A673 (cell line): ENCODE results near the gene HTR5A.

Experiments
- CTCF ChIP-seq: fragments of 300-800, 200-600 bp; sonication (generic); conservative IDR thresholded peaks from 2 replicates; pipeline ENCODE4 v1.5.1; 2017; ENCODE audit warnings: low read depth, mild to moderate bottlenecking, antibody characterized with exemption, low read length, moderate library complexity, mixed read lengths
- EZH2 ChIP-seq: fragments of 200-600 bp; sonication (generic); IDR thresholded peaks from 2 replicates; pipeline ENCODE4 v1.6.1; 2017; ENCODE audit warnings: borderline replicate concordance, low read depth, mild to moderate bottlenecking, mixed read lengths, antibody characterized with exemption, low read length; ENCODE audit not compliant: poor library complexity, severe bottlenecking

GRCh38 chr7:155115288-155115687 is 45.2 kb downstream of the HTR5A start:
- TF ChIP-seq CTCF (no peak), EZH2 (no peak)
